Natural killer cell treated with Interleukin-12 subunit alpha and Interleukin-12 subunit beta and Interleukin-15 and Interleukin-18, amount 100 ng/mL, for 72 hours (primary cell): Measurements from ENCODE around the gene NPAS1. TPM values are rescaled to one million over a fixed set of nuclear protein-coding genes. Genes with fewer than 3 reads are reported as not detected.
A peak's percentile ranks its signal among the peaks of the same experiment; 100 is the strongest.
"Not testable (repeated sequence)": the region's sequence is repeated elsewhere in the genome, so short reads cannot be mapped to it uniquely, and the experiment has no call there.

Experiments used
- ATAC-seq, 2 donors: fragments of 150-1000 bp; cut with Tn5 transposase in 1 of 2; sonication (Bioruptor Pico), chemical (Tn5 transposase) in 1 of 2; 2 replicates each; pipeline ENCODE4 v1.10.0; 2021
- DNase-seq: peaks from one replicate; pipeline ENCODE4 v3.0.0; 2022; ENCODE audit warnings: low spot score
- H3K27ac Mint-ChIP-seq, 2 donors: 1 replicate in 1 of 2; 2 replicates in 1 of 2; pipeline ENCODE4 v1.8.0; 2022; ENCODE audit warnings: mixed read lengths in 2 of 2, mild to moderate bottlenecking in 1 of 2, moderate library complexity in 1 of 2
- H3K27me3 Mint-ChIP-seq, 2 donors: 1 replicate in 1 of 2; 2 replicates in 1 of 2; pipeline ENCODE4 v1.8.0; 2022; ENCODE audit warnings: mixed read lengths in 2 of 2
- H3K36me3 Mint-ChIP-seq: one replicate; pipeline ENCODE4 v1.8.0; 2022; ENCODE audit warnings: mixed read lengths
- H3K4me1 Mint-ChIP-seq, 2 donors: 1 replicate in 1 of 2; 2 replicates in 1 of 2; pipeline ENCODE4 v1.8.0; 2022; ENCODE audit warnings: low read depth in 2 of 2, mixed read lengths in 2 of 2, mild to moderate bottlenecking in 1 of 2
- H3K4me3 Mint-ChIP-seq: one replicate; pipeline ENCODE4 v1.8.0; 2022; ENCODE audit warnings: mixed read lengths
- H3K9me3 Mint-ChIP-seq: 2 replicates; pipeline ENCODE4 v1.8.0; 2022; ENCODE audit warnings: mixed read lengths
- total RNA-seq, 2 donors: library from RNA; stranded (reverse); gene quantifications; one replicate each; pipeline ENCODE4 v1.2.3, GENCODE V29; 2022

NPAS1 gene
- total RNA-seq, 2 donors from 2014 or later, result not detected

DNA sequence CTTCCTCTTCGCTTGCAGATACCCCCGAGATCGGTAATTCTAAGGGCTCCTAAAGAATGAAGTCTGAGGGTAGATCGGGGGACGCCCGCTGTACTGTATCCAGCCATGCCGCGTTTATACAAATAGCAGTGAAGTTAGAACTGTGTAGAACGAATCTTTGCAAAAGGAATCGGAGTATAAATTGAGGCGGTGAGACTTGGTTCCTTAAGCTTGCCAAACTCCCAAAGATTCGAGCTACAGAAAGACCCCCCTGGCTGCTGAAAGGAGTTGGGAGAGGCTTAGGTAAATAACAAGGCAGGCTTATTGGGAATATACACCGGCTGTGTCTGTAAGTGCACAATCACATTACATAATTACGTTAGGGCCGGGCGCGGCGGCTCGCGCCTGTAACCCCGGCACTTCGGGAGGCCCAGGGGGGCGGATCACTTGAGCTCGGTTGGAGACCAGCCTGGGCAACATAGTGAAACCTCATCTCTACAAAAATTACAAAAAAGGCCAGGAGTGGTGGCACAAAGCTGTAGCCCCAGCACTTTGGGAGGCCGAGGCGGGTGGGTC lies 16.5 kb downstream of the NPAS1 start:
- DNase-seq (no peak), ATAC-seq (peak; percentile 1 to 17)
- H3K27ac Mint-ChIP-seq, result peak overlapping the region; percentile 68 to 81
- no peaks in the 10 kb centered on the region for H3K9me3 Mint-ChIP-seq
- H3K27me3 Mint-ChIP-seq, result peaks cover 0 to 1% of the 10 kb centered on the region in 2 donors
- peak overlapping the region; percentile 86 for H3K4me3 Mint-ChIP-seq
- H3K36me3 Mint-ChIP-seq, result no peaks in the 10 kb centered on the region
- peaks cover 14 to 20% of the 10 kb centered on the region in 2 donors for H3K4me1 Mint-ChIP-seq

DNA sequence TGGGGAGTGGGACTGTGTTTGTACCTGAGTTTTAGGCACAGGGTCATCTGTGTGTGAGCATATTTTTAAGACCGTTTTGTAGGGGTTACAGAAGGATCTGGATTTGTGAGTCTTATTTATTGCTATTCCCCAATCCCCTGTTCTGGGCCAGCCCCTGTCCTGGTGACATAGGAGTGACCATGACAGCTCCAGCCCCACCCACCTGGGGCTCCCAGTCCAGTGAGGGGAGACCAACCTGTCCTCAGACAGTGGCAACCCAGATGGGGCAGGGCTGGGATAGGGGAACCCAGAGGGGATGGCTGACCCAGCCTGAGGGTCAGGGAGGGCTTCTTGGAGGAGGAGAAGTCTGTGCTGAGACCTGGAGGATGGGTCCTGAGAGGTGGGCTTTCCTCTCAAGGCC lies 18.1 kb downstream of the NPAS1 start:
- H3K9me3 Mint-ChIP-seq, result no peaks in the 10 kb centered on the region
- DNase-seq, result no peak
- no peak overlapping the region for H3K4me3 Mint-ChIP-seq
- no peak overlapping the region for H3K27ac Mint-ChIP-seq
- peaks cover 14 to 17% of the 10 kb centered on the region in 2 donors for H3K4me1 Mint-ChIP-seq
- no peak for ATAC-seq
- H3K27me3 Mint-ChIP-seq, result no peaks in the 10 kb centered on the region
- no peaks in the 10 kb centered on the region for H3K36me3 Mint-ChIP-seq

DNA sequence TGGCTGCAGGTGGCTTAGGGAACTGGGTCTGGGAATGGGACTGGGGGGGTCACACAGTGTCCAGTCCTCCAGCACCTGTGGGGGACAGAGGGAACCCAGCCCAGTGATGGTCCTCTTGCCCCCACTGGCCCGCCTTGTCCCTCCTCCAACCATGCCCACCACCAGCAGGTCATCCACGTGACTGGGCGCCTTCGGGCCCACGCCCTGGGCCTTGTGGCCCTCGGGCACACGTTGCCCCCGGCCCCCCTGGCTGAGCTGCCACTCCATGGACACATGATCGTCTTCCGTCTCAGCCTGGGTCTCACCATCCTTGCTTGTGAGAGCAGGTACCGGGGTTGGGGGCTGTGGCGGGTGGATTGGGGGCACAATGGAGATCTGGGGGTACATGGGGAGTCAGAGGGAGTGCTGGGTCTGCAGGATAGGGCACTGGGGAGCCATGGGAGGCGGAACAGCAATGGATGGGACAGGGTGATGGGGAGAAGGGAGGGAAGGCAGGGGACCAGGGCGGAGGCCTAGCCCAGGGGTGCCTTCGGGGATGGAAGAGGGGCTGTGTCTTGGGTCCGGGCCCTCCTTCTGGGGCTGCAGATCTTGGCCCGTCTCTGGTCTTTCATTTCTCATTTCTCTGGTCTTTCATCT lies 19.7 kb downstream of the NPAS1 start:
- no peaks in the 10 kb centered on the region for H3K27me3 Mint-ChIP-seq
- no peaks in the 10 kb centered on the region for H3K36me3 Mint-ChIP-seq

DNA sequence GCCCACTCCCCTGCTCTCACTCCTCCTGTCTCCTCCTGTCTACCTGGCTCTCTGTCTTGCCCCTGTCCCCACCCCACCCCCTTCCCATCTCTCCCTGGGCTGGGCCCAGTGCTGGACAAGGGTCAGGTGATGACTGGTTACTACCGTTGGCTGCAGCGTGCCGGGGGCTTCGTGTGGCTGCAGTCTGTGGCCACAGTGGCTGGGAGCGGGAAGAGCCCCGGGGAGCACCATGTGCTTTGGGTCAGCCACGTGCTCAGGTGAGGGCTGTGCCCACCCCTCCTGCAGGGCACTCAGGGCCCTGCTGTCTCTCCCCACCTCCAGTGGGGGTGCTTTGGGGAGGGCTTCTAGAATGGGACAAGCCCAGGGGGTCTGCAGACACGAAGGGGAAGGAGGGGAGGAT lies 21.2 kb downstream of the NPAS1 start:
- no peaks in the 10 kb centered on the region for H3K36me3 Mint-ChIP-seq
- peaks cover 3 to 7% of the 10 kb centered on the region in 2 donors for H3K4me1 Mint-ChIP-seq
- no peaks in the 10 kb centered on the region for H3K9me3 Mint-ChIP-seq
- no peak for ATAC-seq
- no peak overlapping the region for H3K27ac Mint-ChIP-seq
- no peaks in the 10 kb centered on the region for H3K27me3 Mint-ChIP-seq
- DNase-seq, result no peak
- no peak overlapping the region for H3K4me3 Mint-ChIP-seq

More for the DNA sequence above, 19.7 kb downstream of the NPAS1 start:
- H3K9me3 Mint-ChIP-seq, result no peaks in the 10 kb centered on the region
- DNase-seq (no peak), ATAC-seq (no peak)
- no peak overlapping the region for H3K27ac Mint-ChIP-seq
- peaks cover 14 to 17% of the 10 kb centered on the region in 2 donors for H3K4me1 Mint-ChIP-seq
- H3K4me3 Mint-ChIP-seq, result no peak overlapping the region

DNA sequence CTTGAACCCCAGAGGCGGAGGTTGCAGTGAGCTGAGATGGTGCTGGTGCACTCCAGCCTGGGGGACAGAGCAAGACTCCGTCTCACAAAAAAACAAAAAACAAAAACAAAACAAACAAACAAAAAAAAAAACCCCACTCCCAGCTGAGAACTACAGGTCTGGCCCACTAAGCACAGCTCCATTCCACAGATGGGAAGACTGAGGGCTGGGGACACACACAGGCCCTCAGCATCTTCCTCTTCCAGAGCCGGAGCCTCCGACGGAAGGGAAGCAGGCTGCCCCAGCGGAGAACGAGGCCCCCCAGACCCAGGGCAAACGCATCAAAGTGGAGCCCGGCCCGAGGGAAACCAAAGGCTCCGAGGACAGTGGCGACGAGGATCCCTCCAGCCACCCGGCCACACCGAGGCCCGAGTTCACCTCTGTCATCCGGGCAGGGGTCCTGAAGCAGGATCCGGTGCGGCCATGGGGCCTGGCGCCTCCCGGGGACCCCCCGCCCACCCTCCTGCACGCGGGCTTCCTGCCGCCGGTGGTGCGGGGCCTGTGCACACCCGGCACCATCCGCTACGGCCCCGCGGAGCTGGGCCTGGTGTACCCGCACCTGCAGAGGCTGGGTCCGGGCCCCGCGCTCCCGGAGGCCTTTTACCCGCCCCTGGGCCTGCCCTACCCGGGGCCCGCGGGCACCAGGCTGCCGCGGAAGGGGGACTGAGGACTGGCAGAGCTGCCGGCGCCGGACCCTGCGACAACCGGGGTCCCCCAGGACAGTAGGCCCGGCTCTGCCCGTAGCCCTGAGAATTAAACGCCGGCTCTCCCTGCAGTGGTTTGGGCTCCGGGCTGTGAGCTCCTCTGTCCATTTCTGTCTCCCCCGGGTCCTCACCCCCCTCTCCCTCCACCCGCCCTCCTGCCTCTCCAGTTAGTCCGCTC lies 25.6 kb downstream of the NPAS1 start:
- no peak for DNase-seq
- Mint-ChIP-seq H3K4me1 (peaks cover 19 to 22% of the 10 kb centered on the region in 2 donors), H3K9me3 (no peaks in the 10 kb centered on the region), H3K27me3 (no peaks in the 10 kb centered on the region), H3K27ac (no peak overlapping the region), H3K4me3 (no peak overlapping the region), H3K36me3 (no peaks in the 10 kb centered on the region)
- no peak for ATAC-seq

DNA sequence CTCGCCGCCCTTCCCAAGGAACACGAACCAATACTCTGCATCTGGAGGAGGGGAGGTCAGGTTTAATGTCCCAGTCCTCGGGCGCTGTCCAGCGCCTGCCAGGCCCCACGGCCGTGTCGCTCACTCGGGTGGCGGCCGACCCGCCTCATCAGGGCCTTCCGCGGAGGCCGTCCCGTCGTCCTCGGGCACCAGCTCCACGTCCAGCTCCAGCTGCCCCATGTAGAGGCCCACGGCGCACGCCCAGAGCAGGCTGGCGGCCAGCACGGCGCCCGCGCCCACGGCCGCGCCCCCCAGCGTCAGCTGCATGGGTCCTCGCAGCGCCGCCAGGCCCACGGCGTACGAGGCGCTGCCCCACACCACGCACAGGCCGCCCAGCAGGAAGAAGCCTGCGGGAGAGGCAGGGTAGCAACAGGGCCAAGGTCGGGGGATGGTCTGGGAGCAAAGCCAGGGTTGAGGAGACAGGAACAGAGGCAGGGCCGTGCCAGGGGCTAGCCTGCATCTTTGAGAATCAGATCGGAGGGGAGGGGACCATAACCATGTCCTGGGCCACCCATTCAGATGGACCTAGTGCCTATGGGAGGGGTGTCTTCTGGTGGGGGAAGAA lies 26.3 kb downstream of the NPAS1 start:
- no peak overlapping the region for H3K27ac Mint-ChIP-seq
- no peak for ATAC-seq
- no peak for DNase-seq
- H3K9me3 Mint-ChIP-seq, result no peaks in the 10 kb centered on the region
- H3K4me3 Mint-ChIP-seq, result no peak overlapping the region
- H3K36me3 Mint-ChIP-seq, result no peaks in the 10 kb centered on the region
- H3K4me1 Mint-ChIP-seq, result peaks cover 19 to 22% of the 10 kb centered on the region in 2 donors
- no peaks in the 10 kb centered on the region for H3K27me3 Mint-ChIP-seq

DNA sequence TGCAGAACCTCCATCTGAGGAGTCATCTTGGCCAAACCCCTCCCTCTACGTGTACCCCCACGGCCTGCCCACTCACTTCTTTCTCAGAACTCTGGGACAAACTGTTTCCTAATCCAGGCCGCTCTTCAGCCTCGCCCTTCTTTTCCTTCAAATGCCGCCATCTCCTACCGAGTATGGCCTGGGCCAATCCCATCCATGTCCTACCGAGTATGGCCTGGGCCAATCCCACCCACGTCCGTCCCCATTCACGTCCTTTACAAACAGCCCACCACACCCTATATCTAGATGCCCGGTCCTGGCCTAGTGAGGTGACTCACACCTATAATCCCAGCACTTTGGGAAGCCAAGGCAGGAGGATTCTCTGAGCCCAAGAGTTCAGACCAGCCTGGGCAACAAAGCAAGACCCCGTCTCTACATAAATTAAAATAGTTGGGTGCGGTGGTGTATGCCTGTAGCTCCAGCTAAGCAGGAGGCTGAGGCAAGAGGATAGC lies 27.7 kb downstream of the NPAS1 start:
- Mint-ChIP-seq H3K9me3 (no peaks in the 10 kb centered on the region), H3K4me1 (peaks cover 19 to 22% of the 10 kb centered on the region in 2 donors), H3K27me3 (no peaks in the 10 kb centered on the region), H3K36me3 (no peaks in the 10 kb centered on the region), H3K4me3 (peak overlapping the region; percentile 92), H3K27ac (peak overlapping the region; percentile 57 to 78)
- no peak for DNase-seq
- no peak for ATAC-seq

DNA sequence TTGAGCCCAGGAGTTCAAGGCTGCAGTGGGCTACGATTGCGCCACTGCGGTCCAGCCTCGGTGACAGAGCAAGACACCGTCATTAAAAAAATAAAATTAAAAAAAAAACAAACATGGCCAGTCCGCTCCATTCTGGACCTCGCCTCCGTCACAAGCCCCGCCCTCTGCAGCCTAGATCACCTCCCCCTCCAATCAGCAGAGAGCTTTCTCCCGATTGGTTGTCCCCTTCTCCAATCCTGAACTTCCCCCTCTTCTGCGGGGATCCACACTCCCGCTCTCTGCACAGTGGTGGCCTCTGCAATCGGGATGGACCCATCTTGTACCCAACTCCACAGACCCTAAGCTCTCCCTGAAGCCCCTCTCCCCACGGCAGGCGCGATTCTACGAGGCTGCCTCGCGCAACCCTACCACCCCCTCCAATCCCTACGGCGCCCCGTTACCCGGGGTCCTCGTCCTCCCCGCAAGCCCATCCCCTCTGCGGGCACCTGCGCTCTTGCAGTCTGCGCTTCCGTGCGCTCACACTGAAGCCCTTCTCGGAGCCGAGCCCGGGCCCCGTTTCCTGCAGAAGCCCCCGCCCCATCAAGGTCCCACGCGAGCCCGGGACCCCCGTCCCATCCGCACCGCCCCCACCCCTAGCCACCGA lies 28.2 kb downstream of the NPAS1 start:
- ATAC-seq, result peak; percentile 77 to 84
- Mint-ChIP-seq H3K4me1 (peaks cover 19 to 22% of the 10 kb centered on the region in 2 donors), H3K27ac (peak overlapping the region; percentile 57 to 78), H3K27me3 (no peaks in the 10 kb centered on the region), H3K4me3 (peak overlapping the region; percentile 92), H3K9me3 (no peaks in the 10 kb centered on the region), H3K36me3 (no peaks in the 10 kb centered on the region)
- peak; percentile 88 for DNase-seq

DNA sequence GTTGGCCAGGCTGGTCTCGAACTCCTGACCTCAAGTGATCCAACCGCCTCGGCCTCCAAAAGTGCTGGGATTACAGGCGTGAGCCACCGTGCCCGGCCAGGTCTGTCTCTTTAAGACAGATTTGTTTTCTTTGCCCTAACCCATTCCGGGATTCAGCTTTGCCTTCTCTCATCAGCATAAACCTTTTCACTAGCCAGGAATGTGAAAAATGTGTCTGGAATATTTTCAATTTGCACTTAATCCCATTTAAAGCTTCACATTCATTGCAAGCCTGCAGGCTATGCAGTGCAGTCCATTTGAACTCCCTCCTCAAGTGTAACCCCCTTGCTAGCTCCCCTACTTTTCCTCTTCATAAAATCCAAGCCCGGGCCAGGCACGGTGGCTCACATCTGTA lies 29.7 kb downstream of the NPAS1 start:
- no peak for ATAC-seq
- peak overlapping the region; percentile 92 for H3K4me3 Mint-ChIP-seq
- peaks cover 9 to 10% of the 10 kb centered on the region in 2 donors for H3K27me3 Mint-ChIP-seq
- H3K4me1 Mint-ChIP-seq, result peaks cover 19 to 22% of the 10 kb centered on the region in 2 donors
- no peaks in the 10 kb centered on the region for H3K9me3 Mint-ChIP-seq
- peak overlapping the region; percentile 57 to 78 for H3K27ac Mint-ChIP-seq
- DNase-seq, result no peak
- no peaks in the 10 kb centered on the region for H3K36me3 Mint-ChIP-seq

DNA sequence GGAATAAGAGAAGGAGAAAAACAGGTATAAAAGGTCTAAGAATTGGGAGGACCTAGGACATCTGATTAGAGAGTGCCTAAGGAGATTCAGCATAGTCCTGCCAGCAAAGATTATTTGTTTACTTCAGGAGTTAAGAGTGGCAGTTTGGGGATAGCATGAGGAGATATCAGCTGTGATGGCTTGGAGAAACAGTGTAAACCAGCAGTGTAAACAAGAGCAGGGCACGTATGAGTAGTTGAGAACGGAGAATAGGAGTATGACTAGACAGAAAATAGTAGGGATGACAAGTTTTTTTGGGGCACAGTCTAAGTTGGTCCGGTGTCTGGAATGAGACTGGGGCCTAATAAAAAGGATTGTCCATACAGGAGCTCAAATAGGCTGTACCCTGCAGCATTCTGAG lies 30.9 kb downstream of the NPAS1 start:
- H3K9me3 Mint-ChIP-seq, ATAC-seq, H3K4me3 Mint-ChIP-seq, H3K36me3 Mint-ChIP-seq, DNase-seq, H3K27ac Mint-ChIP-seq: not testable (repeated sequence)
- peaks cover 9 to 17% of the 10 kb centered on the region in 2 donors for H3K27me3 Mint-ChIP-seq
- H3K4me1 Mint-ChIP-seq, result peaks cover 19 to 22% of the 10 kb centered on the region in 2 donors

DNA sequence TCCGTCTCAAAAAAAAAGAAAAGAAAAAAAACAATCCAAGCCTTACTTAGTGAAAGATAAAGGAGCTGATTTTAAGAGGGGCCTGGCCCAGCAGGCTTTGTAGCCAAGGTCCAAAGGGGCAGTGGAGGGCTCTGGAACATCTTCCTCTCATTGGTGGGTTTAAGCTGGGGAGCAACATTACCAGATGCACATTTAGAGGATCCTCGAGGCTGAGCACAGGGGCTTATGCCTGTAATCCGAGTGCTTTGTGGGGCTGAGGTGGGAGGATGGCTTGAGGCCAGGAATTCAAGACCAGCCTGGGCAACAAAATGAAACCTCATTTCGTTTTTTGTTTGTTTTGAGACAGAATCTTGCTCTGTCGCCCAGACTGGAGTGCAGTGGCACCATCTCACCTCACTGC lies 36.8 kb downstream of the NPAS1 start:
- no peak for ATAC-seq
- DNase-seq, result no peak
- H3K4me3 Mint-ChIP-seq, result no peak overlapping the region
- no peaks in the 10 kb centered on the region for H3K36me3 Mint-ChIP-seq
- peaks cover 9 to 17% of the 10 kb centered on the region in 2 donors for H3K27me3 Mint-ChIP-seq
- no peak overlapping the region for H3K27ac Mint-ChIP-seq
- H3K9me3 Mint-ChIP-seq, result no peaks in the 10 kb centered on the region
- H3K4me1 Mint-ChIP-seq, result no peaks in the 10 kb centered on the region

DNA sequence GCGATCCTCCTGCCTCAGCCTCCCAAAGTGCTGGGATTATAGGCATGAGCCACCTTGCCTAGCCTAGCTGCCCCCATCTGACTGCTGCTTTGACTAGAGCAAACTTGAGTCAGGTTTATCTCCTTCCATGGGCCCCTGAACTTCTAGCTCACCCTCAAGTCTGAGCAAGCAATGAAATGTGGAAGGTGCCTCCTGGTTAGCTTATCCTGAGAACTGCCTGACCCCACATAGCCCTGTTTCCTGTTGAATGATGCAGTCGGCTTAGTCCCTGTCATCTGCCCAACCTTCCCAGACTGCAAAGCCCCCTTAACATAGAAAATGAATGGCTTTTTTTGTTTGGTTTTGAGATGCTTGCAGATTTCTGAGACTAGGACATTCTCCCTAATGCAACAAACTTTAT lies 37.7 kb downstream of the NPAS1 start:
- DNase-seq, result no peak
- no peaks in the 10 kb centered on the region for H3K4me1 Mint-ChIP-seq
- H3K4me3 Mint-ChIP-seq, result no peak overlapping the region
- H3K27me3 Mint-ChIP-seq, result peaks cover 9 to 17% of the 10 kb centered on the region in 2 donors
- no peaks in the 10 kb centered on the region for H3K9me3 Mint-ChIP-seq
- ATAC-seq, result no peak
- H3K36me3 Mint-ChIP-seq, result no peaks in the 10 kb centered on the region
- H3K27ac Mint-ChIP-seq, result peak overlapping the region in 1 of 2 donors; percentile 51

DNA sequence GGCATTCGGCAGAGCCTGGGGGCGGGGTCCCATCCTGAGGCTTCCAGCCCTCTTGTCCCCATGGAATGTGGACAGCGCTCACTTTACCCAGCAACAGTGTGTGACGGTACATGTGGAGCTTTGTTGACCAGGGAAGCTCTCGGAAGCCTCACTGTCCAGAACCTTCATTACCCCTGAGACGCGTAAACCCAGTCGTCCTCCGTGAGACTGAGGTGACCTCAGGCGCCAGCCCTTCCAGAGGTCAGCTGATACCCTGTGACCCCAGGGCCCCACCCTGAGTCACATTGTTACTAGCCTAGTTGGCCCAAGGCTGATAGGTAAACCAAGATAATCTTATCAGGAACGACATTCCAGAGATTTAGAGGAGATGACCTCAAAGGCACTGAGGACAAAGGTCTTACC lies 39.0 kb downstream of the NPAS1 start:
- Mint-ChIP-seq H3K9me3 (no peaks in the 10 kb centered on the region), H3K36me3 (no peaks in the 10 kb centered on the region), H3K4me3 (no peak overlapping the region), H3K27me3 (peaks cover 5 to 14% of the 10 kb centered on the region in 2 donors), H3K27ac (no peak overlapping the region), H3K4me1 (no peaks in the 10 kb centered on the region)
- no peak for DNase-seq
- ATAC-seq, result peak in 1 of 2 donors; percentile 32
